BJ (cell line): ENCODE data around the gene HTR7. TPM values are rescaled to one million over a fixed set of nuclear protein-coding genes. Genes with fewer than 3 reads are reported as not detected.

ENCODE experiments used
- CTCF ChIA-PET: fragments of 350-600 bp; formaldehyde crosslinking; extraction: SDS; loops from one replicate; lab custom pipeline; 2021; ENCODE audit warnings: antibody characterized with exemption, inconsistent platforms; lab: Yijun Ruan, JAX
- POLR2A ChIA-PET: fragments of 300-600 bp; sonication (Branson Sonifier 250); formaldehyde crosslinking; extraction: SDS; loops from one replicate; lab custom pipeline; 2021; ENCODE audit warnings: antibody characterized with exemption; lab: Charles Lee
- DNase-seq: peaks from one replicate; pipeline ENCODE4 v3.0.0-alpha.2; 2011; ENCODE audit warnings: low read depth
- H3K27me3 ChIP-seq: 2 replicates; pipeline ENCODE4 v1.6.0; 2011; ENCODE audit warnings: low read length; ENCODE audit not compliant: control insufficient read depth, insufficient read depth
- H3K36me3 ChIP-seq: 2 replicates; pipeline ENCODE4 v1.5.1; 2011; ENCODE audit warnings: low read length; ENCODE audit not compliant: control insufficient read depth, insufficient read depth
- H3K4me3 ChIP-seq: 2 replicates; pipeline ENCODE4 v1.5.1; 2011; ENCODE audit warnings: low read depth, mild to moderate bottlenecking, control low read depth, low read length
- polyA plus RNA-seq: library from polyadenylated mRNA; depleted of rRNA; stranded (reverse); fragments of >200 nt; gene quantifications from 2 replicates; pipeline ENCODE4 v1.2.3, GENCODE V29; 2011; rRNA removed
- small RNA-seq: library from RNA; depleted of rRNA; stranded (forward); fragments of <200 nt; gene quantifications from one replicate; pipeline ENCODE3, GENCODE V24; 2012; ENCODE audit warnings: low replicate concordance, low read depth; ENCODE audit not compliant: insufficient read length
- TF ChIP-seq, protein P1 (sequence below): IDR thresholded peaks from 2 replicates; pipeline ENCODE4 v1.5.1; 2011; ENCODE audit warnings: low read depth, mild to moderate bottlenecking, control low read depth, inconsistent platforms, low read length, moderate library complexity; ENCODE audit not compliant: insufficient read depth

HTR7 gene
- polyA plus RNA-seq, 1 experiment = 0.16 TPM

- POLR2A ChIA-PET = no interaction called here
- no peak overlapping the region for H3K4me3 ChIP-seq
- TF ChIP-seq, protein P1, sequence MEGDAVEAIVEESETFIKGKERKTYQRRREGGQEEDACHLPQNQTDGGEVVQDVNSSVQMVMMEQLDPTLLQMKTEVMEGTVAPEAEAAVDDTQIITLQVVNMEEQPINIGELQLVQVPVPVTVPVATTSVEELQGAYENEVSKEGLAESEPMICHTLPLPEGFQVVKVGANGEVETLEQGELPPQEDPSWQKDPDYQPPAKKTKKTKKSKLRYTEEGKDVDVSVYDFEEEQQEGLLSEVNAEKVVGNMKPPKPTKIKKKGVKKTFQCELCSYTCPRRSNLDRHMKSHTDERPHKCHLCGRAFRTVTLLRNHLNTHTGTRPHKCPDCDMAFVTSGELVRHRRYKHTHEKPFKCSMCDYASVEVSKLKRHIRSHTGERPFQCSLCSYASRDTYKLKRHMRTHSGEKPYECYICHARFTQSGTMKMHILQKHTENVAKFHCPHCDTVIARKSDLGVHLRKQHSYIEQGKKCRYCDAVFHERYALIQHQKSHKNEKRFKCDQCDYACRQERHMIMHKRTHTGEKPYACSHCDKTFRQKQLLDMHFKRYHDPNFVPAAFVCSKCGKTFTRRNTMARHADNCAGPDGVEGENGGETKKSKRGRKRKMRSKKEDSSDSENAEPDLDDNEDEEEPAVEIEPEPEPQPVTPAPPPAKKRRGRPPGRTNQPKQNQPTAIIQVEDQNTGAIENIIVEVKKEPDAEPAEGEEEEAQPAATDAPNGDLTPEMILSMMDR = no peak
- no peaks in the 10 kb centered on the region for H3K36me3 ChIP-seq
- no peak for DNase-seq
- CTCF ChIA-PET = interaction anchor here (1.7 kb wide), 1 partner anchor 92 kb away, joined by 4 read pairs; no protein-coding TSS in a partner anchor
- H3K27me3 ChIP-seq = no peaks in the 10 kb centered on the region
These were observed 161.7 kb downstream of the HTR7 start for GRCh38 chr10:90695915-90696676.

Small RNAs within 50 kb of the gene (small RNA-seq; reads per million reads assigned to genes)
- not detected for gene RF00019

Other genes starting within 250 kb of the HTR7 start
- gene RPP30, start 13.9 kb upstream of the HTR7 start, polyA plus RNA-seq = 26.2 and 47.9 TPM in 2 replicates
- 2.2 and 3.2 TPM in 2 replicates for gene ANKRD1, start 63.0 kb upstream of the HTR7 start, polyA plus RNA-seq